Heart right ventricle (tissue), 16 donors: ENCODE measurements around the gene PLCD3. TPM values are rescaled to one million over a fixed set of nuclear protein-coding genes. Genes with fewer than 3 reads are reported as not detected.

ENCODE experiments used
- ATAC-seq, 8 donors: fragments of 200-7000 bp; cut with Tn5 transposase; one replicate each; pipeline ENCODE4 v1.9.1; 2020; ENCODE audit warnings: mild to moderate bottlenecking in 8 of 8, moderate library complexity in 8 of 8, moderate number of reproducible peaks in 1 of 8
- DNase-seq, 2 donors: peaks; one replicate each; pipeline ENCODE4 v3.0.0-alpha.2; 2020
- H3K27ac ChIP-seq, 10 donors: fragments of 200-600 bp; sonication (generic) in 2 of 10; one replicate each; pipeline versions ENCODE4 v1.5.0 to v1.8.0; 2020 to 2022; ENCODE audit warnings: mild to moderate bottlenecking in 3 of 10
- H3K27me3 ChIP-seq, 7 donors: fragments of 200-600 bp; one replicate each; pipeline ENCODE4 v1.8.0; 2021 to 2022; ENCODE audit warnings: mild to moderate bottlenecking in 2 of 7
- H3K36me3 ChIP-seq, 9 donors: fragments of 200-600 bp; sonication (generic) in 1 of 9; one replicate each; pipeline versions ENCODE4 v1.5.0 to v1.8.0; 2020 to 2022; ENCODE audit warnings: mild to moderate bottlenecking in 2 of 9
- H3K4me1 ChIP-seq, 9 donors: fragments of 200-600 bp; sonication (generic) in 1 of 9; one replicate each; pipeline versions ENCODE4 v1.5.0 to v1.8.0; 2020 to 2022; ENCODE audit warnings: mild to moderate bottlenecking in 4 of 9
- H3K4me3 ChIP-seq, 10 donors: fragments of 200-600 bp; sonication (generic) in 2 of 10; one replicate each; pipeline versions ENCODE4 v1.5.0 to v1.8.0; 2020 to 2022; ENCODE audit warnings: mild to moderate bottlenecking in 7 of 10, moderate library complexity in 2 of 10
- H3K9me3 ChIP-seq, 11 donors: fragments of 200-600 bp in 10 of 11; sonication (generic) in 2 of 11; one replicate each; pipeline versions ENCODE4 v1.5.0 to v1.8.0; 2013 to 2022; ENCODE audit warnings: mild to moderate bottlenecking in 2 of 11, control low read depth in 1 of 11, moderate library complexity in 1 of 11
- CTCF ChIP-seq, 9 donors: fragments of 200-600 bp; sonication (generic) in 2 of 9; IDR thresholded peaks; one replicate each; pipeline versions ENCODE4 v1.5.0 to v1.8.0; 2021 to 2022; ENCODE audit warnings: antibody characterized with exemption in 9 of 9, mild to moderate bottlenecking in 5 of 9, moderate library complexity in 1 of 9
- WGBS, 2 donors: extraction: QIAGEN DNeasy Blood & Tissue Kit; methylation state at CpG; one replicate each; pipeline ENCODE4 v1.1.7; 2013; ENCODE audit warnings: inconsistent platforms in 1 of 2; 5-methylcytosine and 5-hydroxymethylcytosine counted together
- intact Hi-C, 10 donors: fragments of 100-400 bp; cut with DNase I; formaldehyde crosslinking; loops; one replicate each; pipeline versions ENCODE4 v1.11.1 to v1.14.2; 2022
- polyA plus RNA-seq, 2 donors: library from polyadenylated mRNA; stranded (reverse); fragments of 200-250 nt; gene quantifications; one replicate each; pipeline ENCODE4 v1.2.3, GENCODE V29; 2013
- total RNA-seq, 10 donors: library from RNA; stranded (reverse); fragmentation: NEBNext Ultra II Directional in 3 of 10; extraction: Animal tissue kit (Norgen Biotek cat#: 25700) in 3 of 10; gene quantifications; one replicate each; pipeline versions ENCODE4 v1.2.1 to v1.2.4, GENCODE V29; 2021 to 2023
- donor health status: Arrhythmogenic right ventricular cardiomyopathy.
- donor health status: ischemic (EF 13 %, LVEDD 7.1; RV severe dilation, severe dysfunction).
- donor health status: healthy with polysubstance abuse.
- donor health status: DM: no; HTN: yes; CAD: no.
- donor health status: DM: no; HTN: no; CAD: no.
- donor health status: ischemic (EF 25% LVEDD 6.9; RV normal size, moderate dysfunction).
- donor health status: ischemic (EF 25% LVEDD 5.7; RV mildly dilated, moderate dysfunction).
- donor health status: healthy.
- donor health status: DM: yes; HTN: yes; CAD: no.
- donor health status: Ischemic cardiomyopathy.
- donor health status: ischemic (EF 35%, LVEDD 5.7; RV mildly dilated, moderate dysfunction).
- donor health status: nonischemic (EF 11% LVEDD 7.7; RV severe dilation, severe dysfunction).
- donor health status: DM: yes; HTN: yes; CAD: no.
- donor health status: PGD.
- donor health status: ischemic (EF 29% LVEDD 5.4; RV normal size, mild dysfunction).
- donor health status: nonischemic (EF 23%, LVEDD 6.1; RV moderate dilation, normal function).

PLCD3 gene
- total and polyA plus RNA-seq, 12 donors: 44.6 to 188 (median 112) TPM

- TF ChIP-seq CTCF (IDR thresholded peaks at IDR 0.05): peak; percentile 79 to 94 (median 92)
- DNase-seq (peak; percentile 87 to 88), ATAC-seq (peak; percentile 70 to 86 (median 78))
- H3K4me1 ChIP-seq: peaks cover 4 to 55% (median 23%) of the 10 kb centered on the region in 9 donors
- H3K36me3 ChIP-seq: peaks cover 0 to 100% (median 74%) of the 10 kb centered on the region in 9 donors
- H3K27me3 ChIP-seq: no peaks in the 10 kb centered on the region
- H3K27ac ChIP-seq: peak overlapping the region in 7 of 10 donors; percentile 6 to 53 (median 18)
- intact Hi-C loops: loop anchor here (2.0 to 10.0 kb wide), 11 partner anchors 33 to 187 kb away; partner anchors contain the start of genes GFAP (in 5 of the 10), PLCD3 (in 2 of the 10) and DCAKD (in 1 of the 10)
- no peaks in the 10 kb centered on the region for H3K9me3 ChIP-seq
- H3K4me3 ChIP-seq: no peak overlapping the region
- WGBS, 2 donors: 42 to 45% methylated on average over 9 of the region's 9 CpGs
Measured at GRCh38 chr17:45098869-45099616, 33.3 kb downstream of the PLCD3 start.

GRCh38 chr17:45098081-45098868 lies 34.0 kb downstream of the PLCD3 start:
- H3K27me3 ChIP-seq: no peaks in the 10 kb centered on the region
- ATAC-seq: no peak
- H3K27ac ChIP-seq: peak overlapping the region in 5 of 10 donors; percentile 6 to 53 (median 18)
- no peak overlapping the region for H3K4me3 ChIP-seq
- no peak for DNase-seq
- WGBS, 2 donors: 86 to 88% methylated on average over 13 of the region's 13 CpGs
- no peaks in the 10 kb centered on the region for H3K9me3 ChIP-seq
- H3K4me1 ChIP-seq: peaks cover 0 to 55% (median 26%) of the 10 kb centered on the region in 9 donors
- H3K36me3 ChIP-seq: peaks cover 0 to 100% (median 71%) of the 10 kb centered on the region in 9 donors
- no peak for TF ChIP-seq CTCF (IDR thresholded peaks at IDR 0.05)
- intact Hi-C loops: loop anchor here (2.0 to 10.0 kb wide), 11 partner anchors 34 to 186 kb away; partner anchors contain the start of genes GFAP (in 5 of the 10), PLCD3 (in 2 of the 10) and DCAKD (in 1 of the 10)

- 94% methylated on average over 11 of the region's 11 CpGs for WGBS, 2 donors
- no peak for TF ChIP-seq CTCF (IDR thresholded peaks at IDR 0.05)
- Histone ChIP-seq H3K9me3 (no peaks in the 10 kb centered on the region), H3K27ac (peak overlapping the region in 5 of 10 donors; percentile 1 to 17 (median 3)), H3K4me1 (peaks cover 5 to 55% (median 33%) of the 10 kb centered on the region in 9 donors), H3K36me3 (peaks cover 0 to 100% (median 59%) of the 10 kb centered on the region in 9 donors), H3K27me3 (no peaks in the 10 kb centered on the region), H3K4me3 (no peak overlapping the region)
- intact Hi-C loops: loop anchor here (1.0 to 10.0 kb wide), 11 partner anchors 34 to 185 kb away; partner anchors contain the start of genes GFAP (in 5 of the 10), PLCD3 (in 2 of the 10) and DCAKD (in 1 of the 10)
- ATAC-seq (no peak), DNase-seq (no peak)
Measured at GRCh38 chr17:45096926-45097325, 35.4 kb downstream of the PLCD3 start.

- intact Hi-C loops: loop anchor here (1.0 to 10.0 kb wide), 11 partner anchors 35 to 184 kb away; partner anchors contain the start of genes GFAP (in 5 of the 10), PLCD3 (in 2 of the 10) and DCAKD (in 1 of the 10)
- H3K4me1 ChIP-seq: peaks cover 5 to 53% (median 35%) of the 10 kb centered on the region in 9 donors
- 74 to 75% methylated on average over 3 of the region's 3 CpGs for WGBS, 2 donors
Measured at GRCh38 chr17:45096141-45096540, 36.2 kb downstream of the PLCD3 start.

More at GRCh38 chr17:45096141-45096540, 36.2 kb downstream of the PLCD3 start:
- no peak for DNase-seq
- H3K27me3 ChIP-seq: no peaks in the 10 kb centered on the region
- peaks cover 0 to 100% (median 55%) of the 10 kb centered on the region in 9 donors for H3K36me3 ChIP-seq
- peak overlapping the region in 4 of 10 donors; percentile 1 to 17 (median 2) for H3K27ac ChIP-seq
- TF ChIP-seq CTCF (IDR thresholded peaks at IDR 0.05): peak in 8 of 9 donors; percentile 32 to 63 (median 49)
- no peaks in the 10 kb centered on the region for H3K9me3 ChIP-seq
- ATAC-seq: no peak
- H3K4me3 ChIP-seq: no peak overlapping the region
